Thyroid gland (tissue), 4 donors: ENCODE data around the gene WIPI1.

Source experiments
- CTCF ChIP-seq, 6 experiments: fragments of 200-600 bp in 3 of 6; fragments of 450-650 bp in 3 of 6; sonication (generic) in 3 of 6; IDR thresholded peaks; one replicate each; pipeline ENCODE4 v1.5.1; 2016 to 2019; ENCODE audit warnings: antibody characterized with exemption in 6 of 6, mild to moderate bottlenecking in 2 of 6, inconsistent platforms in 1 of 6, moderate library complexity in 1 of 6
- POLR2A ChIP-seq, 2 donors: fragments of 450-650 bp; IDR thresholded peaks; one replicate each; pipeline ENCODE4 v1.6.1; 2017; ENCODE audit warnings: antibody characterized with exemption in 2 of 2, mild to moderate bottlenecking in 2 of 2, moderate library complexity in 1 of 2

- TF ChIP-seq CTCF (IDR thresholded peaks at IDR 0.05) (no peak), POLR2A (IDR thresholded peaks at IDR 0.05) (no peak)
These were observed 81.7 kb downstream of the WIPI1 start for GRCh38 chr17:68375566-68375965.
